Measurements from ENCODE around the gene SALL3.

DNA sequence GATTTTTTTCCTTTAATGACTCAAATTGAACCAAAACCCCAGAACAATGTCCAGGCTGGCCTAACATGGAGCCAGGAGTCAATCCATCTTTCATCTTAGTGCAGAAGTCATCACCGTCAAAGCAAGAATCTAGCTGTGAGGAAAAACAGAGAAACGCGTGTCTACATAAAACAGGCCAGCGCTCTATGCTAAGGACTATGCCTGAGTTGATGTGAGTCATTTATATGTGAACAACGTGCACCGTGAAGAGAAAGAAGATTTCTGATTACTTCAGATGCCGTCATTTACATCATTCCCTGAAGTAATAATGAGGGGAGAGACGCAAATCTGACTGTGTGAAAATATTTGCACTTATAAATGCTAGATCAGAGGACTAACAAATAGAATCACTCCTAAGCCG lies 34.0 kb upstream of the SALL3 start:
- TF ChIP-seq, protein P1, sequence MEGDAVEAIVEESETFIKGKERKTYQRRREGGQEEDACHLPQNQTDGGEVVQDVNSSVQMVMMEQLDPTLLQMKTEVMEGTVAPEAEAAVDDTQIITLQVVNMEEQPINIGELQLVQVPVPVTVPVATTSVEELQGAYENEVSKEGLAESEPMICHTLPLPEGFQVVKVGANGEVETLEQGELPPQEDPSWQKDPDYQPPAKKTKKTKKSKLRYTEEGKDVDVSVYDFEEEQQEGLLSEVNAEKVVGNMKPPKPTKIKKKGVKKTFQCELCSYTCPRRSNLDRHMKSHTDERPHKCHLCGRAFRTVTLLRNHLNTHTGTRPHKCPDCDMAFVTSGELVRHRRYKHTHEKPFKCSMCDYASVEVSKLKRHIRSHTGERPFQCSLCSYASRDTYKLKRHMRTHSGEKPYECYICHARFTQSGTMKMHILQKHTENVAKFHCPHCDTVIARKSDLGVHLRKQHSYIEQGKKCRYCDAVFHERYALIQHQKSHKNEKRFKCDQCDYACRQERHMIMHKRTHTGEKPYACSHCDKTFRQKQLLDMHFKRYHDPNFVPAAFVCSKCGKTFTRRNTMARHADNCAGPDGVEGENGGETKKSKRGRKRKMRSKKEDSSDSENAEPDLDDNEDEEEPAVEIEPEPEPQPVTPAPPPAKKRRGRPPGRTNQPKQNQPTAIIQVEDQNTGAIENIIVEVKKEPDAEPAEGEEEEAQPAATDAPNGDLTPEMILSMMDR (IDR thresholded peaks at IDR 0.05; ENCODE audit: low read length), result no peak
- TF ChIP-seq EZH2phosphoT487 (IDR thresholded peaks at IDR 0.05; ENCODE audit: low read length) (no peak), EZH2 (optimal IDR thresholded peaks at IDR 0.05; ENCODE audit: low read depth, low read length) (no peak)
